Ammon's horn (tissue), 1 donor: Measurements from ENCODE around the gene MRPL46.

Experiments used
- DNase-seq: peaks from one replicate; pipeline ENCODE4 v3.0.0-alpha.2; 2016; ENCODE audit warnings: low spot score

MRPL46 gene

DNA sequence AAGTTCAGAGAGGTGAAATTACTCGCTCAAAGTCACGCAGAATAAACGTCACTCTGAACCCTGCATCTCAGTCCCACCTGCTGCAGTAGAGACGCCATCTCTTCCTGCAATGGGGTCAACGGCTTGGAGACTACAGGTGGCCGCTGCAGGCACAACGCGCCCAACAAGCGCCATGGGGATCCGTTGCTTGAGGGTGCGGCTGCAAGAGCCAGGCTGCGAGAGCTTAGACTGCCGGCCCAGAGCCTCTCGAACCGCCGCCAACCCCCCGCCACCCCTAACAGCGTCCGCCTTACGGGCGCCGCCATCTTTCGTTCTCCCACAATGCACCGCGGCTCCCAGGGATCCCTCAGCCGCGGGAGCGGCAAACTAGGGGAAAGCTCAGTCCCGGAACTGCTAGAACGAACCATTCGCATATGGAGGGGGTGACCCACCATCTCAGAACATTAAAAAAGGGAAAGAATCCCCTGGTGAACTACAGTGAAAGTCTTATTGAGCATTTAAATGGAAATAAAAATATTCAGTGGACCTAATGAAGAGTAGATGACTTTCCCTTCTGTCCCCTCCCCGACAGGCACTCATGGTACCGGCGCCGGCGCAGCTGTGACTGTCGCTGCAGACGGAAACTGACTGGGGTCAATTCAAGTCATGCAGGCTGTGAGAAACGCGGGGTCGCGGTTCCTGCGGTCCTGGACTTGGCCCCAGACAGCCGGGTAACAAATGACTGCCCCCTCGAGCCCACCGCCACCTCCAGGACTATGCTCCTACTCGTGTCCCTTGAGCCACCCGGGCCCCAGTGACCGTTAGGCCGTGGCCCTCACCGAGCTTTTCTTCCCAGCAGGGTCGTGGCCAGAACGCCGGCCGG is at the start of gene MRPL46, which contains the start of gene MRPS11:
Gene MRPL46, minus strand, starts transcription at position 316 of the 862 bp plus-strand sequence. Its CDS starts 11 bp downstream, at position 305.
Gene MRPS11, plus strand, starts transcription at position 636 of the 862 bp plus-strand sequence. Its CDS starts 10 bp downstream, at position 646.
- peak; percentile 90 for DNase-seq

DNA sequence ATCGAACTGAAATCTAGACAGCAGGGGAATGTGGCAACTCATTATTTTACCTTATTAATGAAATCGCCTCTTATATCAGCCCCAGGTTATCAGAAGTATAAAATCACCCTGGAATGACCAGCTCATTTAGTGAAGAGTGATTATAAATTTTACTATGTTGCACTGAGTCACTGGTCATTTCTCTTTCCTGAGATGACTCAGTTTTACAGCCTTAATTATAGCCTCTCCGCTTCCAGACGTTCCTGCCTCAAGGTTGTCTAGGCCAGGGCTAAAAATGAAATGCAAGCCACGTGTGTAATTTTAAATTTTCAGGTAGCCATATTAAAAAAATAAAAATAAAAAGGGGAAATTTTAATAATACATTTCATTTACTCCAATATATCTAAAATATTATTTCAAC is 46.0 kb upstream of the MRPL46 start:
- no peak for DNase-seq

DNA sequence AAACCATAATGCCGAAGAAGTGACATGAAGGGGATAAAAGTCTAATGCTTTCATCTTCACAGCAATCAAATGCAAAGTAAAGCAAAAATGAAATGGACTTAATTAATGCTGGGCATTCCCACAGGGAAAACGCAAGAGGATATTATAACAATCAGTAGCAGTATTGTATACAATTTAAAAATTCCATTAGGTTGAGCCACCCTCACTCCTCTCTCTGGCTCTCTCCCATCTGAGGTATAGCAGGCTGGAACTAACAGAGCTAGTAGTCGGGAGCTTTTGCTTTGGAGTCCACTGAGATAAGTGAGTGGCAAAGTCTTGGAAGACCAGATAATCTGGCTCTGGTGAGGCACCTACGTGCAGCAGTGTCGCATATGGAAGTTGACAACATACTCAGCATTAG is 45.4 kb upstream of the MRPL46 start:
- DNase-seq, result no peak

DNA sequence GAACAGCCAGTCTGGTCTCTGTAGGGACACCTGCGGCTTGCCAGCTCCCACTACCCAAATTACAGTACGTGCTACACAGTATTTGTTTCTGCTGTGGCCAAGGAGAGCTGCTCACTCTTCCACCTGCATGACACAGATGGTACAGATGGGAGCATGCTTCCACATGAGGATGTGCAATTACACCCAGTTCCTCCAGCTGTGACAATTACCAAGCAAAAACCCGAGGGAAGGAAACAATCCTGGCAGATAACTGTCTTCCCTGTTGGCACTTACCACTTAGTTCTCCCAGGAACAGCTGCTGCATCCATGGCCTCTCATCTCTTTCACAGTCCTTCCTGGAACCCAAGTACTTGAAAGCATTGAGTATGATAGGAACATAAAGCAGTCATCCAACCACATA is 44.9 kb upstream of the MRPL46 start:
- DNase-seq, result no peak

DNA sequence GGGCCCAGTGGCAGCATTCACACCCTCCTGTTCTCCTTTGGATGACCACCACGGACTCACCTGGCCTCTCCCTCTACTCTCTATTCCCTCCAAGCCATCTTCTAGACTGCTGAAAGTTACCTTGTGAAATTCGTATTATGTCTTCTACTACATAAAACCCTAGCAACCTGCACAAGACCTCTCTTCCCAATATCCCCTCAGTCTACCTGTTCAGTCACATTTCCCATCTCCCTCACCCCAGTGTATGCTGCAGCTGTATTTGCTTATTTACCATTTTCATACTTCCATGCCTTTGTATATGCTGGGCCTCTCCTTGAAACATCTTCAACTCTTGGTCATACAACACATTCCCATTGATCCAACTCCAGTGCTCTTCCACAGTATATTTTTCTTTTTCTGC is 44.0 kb upstream of the MRPL46 start:
- DNase-seq, result no peak

DNA sequence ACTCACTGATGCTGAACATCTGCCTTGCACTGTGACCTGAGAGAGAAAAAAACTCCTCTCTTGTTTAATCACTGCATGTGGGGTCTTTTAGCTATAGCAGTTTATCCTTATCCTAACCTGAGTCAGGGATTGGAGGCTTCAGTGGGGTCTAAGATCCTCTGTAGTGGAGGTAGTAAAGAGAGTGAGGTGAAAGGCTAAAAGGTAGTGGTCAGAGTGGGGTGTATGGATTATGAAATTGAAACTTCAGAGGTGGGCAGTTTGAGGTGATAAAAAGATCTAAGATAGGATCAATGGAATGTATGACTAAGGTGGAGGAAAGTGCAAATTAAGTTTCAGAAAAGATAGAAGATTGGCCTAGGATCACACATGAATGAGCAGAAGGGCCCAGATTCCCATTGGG is 42.8 kb upstream of the MRPL46 start:
- DNase-seq, result no peak

DNA sequence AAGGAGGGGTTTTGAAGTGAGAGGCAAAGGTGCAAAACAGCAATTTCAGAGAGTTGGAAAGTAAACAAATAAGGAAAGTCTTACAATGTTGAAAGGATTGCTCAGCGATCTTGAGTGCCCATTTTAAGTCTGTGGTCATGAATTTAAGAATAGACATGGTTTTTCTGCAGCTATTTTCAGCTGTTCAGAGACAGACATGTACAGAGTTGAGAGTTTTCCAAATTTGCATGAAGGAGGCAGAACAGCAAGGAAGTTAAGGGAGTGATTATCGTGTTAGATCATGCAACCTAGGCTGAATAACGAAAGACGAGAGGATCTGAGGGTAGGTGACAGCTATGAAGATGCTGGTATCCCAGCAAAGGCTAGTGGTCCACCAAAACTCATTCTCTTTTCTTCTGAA is 42.1 kb upstream of the MRPL46 start:
- DNase-seq, result no peak

DNA sequence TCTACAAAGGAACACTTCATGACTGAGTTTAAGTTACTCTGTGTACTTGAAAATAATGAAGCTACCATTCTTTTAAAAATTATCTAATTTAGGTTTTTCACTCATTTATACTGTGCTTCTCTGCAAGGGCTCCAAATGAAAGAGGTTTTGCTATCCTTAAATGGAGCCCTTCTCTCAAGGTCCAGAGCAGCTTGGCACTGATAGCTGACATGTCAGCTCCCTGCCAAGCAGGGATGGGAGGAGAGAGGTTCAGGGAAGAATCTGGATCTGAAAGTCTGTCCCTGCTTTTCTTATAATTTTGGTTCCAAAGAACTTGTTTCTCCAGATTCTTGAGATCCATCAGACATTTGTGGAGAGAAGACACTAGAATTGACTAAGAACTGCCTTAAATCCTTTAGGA is 39.4 kb upstream of the MRPL46 start:
- no peak for DNase-seq

DNA sequence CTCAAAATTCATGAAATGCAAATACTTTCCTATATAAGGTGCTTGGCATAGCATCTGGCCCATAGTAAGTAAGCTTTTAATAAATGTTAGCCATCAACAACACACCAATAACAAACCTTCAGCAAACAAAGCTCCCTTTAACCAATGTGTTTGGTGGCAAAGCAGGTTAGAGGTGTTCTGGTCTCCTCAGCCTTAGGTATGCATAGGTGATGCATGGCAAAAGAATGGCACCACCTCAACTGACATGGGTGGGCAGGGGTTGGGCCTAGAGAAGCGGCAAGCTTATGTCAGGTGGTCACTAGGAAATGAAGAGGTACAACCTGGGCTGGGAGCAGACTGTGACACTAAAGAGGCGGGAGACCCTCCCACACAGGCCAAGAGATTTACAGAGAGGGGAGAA is 38.5 kb upstream of the MRPL46 start:
- no peak for DNase-seq

DNA sequence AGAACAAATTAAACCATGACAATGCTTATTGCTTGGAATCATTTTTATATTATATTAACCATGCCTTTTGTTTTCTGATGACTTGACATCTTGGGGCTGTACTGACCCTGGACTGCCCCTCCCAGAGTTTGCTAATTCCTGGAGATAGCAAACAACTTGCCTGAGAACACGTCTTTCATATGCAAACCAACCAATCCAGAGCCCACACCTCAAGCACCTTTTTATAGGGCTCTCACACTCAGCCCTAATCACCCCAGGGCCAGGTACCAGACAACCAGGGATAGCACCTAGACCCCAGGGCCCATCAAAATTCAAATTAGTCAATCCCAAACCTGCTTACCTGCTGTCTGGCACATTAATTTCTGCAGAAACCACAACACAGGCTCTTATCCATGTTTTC is 37.3 kb upstream of the MRPL46 start:
- DNase-seq, result no peak

DNA sequence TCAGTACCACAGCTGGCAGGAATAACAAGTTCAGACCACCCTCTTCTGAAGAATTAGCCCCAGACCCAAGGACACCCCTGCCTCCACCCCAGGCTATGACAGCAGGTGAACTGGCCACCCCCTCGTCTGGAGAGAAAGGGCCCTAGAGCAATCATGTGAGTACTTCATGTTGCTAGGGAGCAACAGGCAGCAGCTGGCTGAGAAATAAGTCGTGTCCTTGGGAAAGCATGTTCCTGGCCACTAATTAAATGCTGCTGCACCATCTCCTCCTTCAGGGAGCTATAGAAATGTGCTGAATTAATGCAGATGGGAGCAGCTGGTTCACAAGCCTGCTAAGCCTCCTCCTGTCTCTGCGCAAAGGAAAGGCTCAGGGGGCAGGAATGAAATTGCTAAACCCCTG is 31.8 kb upstream of the MRPL46 start:
- DNase-seq, result no peak

DNA sequence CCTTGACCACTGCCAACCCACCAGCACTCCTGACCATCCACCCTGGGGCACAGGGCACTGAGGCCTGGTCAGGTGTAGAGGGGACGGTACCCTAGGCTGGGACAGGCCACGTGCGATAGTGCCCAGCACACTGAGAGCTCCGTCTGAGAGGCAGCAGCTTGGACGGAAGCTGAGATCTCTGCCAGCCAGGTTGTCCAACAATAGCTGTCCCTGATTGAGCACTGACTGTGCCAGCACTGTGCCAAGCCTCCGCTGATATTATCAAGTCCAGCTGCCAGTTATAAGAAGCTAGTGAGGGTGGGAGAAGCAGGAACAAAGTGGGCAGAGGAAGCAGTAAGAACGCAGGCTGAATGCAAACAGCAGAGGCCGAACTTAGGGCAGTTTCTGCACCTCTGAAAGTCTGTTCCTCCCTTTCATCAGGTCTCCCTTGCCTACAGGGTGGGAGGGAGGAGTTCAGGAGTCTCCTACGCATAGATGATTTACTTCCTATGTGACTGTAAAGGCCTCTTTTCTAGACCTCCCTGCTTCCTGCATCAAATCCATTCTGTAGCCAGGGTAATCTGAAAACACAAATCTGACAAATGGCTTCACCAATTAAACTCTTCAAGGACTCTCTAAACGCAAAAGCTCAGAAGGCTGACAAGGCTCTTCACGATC is 30.0 kb upstream of the MRPL46 start:
- no peak for DNase-seq

DNA sequence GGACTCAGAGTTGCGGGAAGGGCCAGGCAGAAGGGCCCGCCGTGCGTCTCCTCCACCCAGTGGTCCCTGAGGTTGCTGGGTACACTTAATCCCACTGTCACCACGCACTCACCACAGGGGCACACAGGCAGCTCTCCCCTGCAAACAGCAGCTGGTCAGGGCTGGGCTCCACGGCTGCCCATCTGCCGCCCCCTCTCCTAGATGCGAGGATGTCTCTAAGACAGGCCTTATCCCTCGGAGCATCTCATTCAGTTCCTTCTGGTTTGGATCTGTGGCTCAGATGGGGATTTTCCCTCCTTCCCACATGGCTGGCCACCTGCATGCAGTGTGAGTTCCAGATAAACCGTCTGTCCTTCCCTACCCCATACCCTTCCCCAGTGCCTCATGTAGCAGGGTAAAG is 26.7 kb upstream of the MRPL46 start:
- no peak for DNase-seq

DNA sequence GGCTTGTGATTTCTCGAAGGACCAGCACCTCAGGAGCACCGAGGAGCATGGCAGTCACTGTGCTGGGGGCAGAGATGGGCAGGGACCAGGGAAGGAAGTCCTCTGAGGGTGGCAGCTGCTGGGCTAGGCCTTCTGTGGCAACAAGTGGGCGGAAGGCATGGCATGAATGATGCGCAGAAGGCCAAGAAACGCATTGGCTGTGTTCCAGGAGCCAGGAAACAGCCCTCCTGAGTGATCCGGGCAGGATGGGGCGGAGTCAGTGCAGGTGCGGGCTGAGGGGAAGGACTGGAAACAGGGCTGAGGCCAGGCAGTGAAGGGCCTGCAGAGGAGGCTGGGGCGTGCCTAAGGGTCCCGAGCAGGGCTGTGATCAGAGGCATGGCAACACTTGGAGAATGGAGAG is 24.0 kb upstream of the MRPL46 start:
- no peak for DNase-seq

DNA sequence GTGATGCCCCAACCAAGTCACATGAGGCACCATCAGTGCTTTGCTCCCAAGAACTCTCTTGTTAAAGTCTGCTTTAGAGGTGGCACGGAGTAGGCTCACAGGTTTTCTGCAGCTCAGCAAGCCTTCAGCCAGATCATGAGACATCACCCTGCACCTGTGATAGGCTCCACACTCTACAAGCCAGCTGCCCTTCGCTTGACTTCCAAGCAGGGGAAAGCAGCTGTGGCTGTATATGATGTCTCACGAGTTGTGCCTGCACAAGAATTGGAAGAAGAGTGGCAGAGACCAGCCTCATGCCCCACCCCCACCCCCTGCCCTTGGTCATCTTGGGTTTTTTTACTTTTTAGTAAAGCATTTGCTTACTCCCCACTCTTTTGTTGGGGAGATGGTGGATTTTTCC is 22.8 kb upstream of the MRPL46 start:
- no peak for DNase-seq

DNA sequence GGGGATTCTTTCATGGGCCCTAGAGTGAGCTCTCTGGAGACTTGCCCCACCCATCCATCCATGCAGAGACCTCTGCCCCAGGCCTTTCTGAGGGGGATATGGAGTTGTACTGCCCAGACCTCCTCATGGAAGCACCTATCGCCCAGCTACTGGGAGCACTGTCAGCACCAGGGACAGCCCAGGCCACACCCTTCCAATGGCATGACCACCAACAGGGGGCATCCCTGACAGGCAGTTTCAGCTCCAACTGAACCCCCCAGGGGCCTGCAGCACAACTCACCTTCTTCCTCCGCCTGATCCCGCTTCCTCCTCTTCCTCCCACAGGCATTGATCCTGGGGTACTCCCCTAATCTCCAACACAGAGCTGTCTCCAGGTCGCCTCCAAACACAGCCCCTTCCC is 22.1 kb upstream of the MRPL46 start:
- DNase-seq, result no peak

DNA sequence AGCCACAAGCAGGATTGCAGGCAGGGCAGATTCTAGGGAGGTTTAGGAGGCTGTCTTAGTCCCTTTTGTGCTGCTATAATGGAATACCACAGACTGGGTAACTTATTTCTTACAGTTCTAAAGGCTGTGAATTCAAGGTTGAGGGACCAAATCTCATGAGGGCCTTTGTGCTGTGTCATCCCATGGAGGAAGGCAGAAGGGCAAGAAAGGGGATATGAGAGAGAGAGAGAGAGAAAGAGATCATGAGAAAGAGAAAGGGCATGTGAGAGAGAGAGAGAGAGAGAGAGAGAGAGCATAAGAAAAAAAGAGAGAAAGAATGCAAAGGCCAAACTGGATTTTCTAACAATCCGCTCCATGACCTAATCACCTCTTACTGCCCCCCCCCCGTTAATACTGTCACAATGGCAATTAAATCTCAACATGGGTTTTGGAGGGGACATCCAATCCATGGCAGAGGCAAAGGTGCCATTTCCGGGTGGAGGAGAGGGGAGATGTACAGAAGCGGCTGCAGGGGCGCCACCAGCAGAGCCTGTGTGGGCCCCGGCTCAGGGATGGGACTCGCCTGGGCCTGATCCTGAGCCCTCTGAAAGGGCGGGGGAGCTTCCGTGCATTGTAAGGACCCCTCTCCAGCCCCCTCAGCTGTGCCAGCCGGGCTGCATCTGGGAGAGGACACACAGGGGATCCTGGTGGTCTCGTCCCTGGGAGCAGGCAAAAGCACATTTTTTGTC is 20.8 kb upstream of the MRPL46 start:
- DNase-seq, result no peak

DNA sequence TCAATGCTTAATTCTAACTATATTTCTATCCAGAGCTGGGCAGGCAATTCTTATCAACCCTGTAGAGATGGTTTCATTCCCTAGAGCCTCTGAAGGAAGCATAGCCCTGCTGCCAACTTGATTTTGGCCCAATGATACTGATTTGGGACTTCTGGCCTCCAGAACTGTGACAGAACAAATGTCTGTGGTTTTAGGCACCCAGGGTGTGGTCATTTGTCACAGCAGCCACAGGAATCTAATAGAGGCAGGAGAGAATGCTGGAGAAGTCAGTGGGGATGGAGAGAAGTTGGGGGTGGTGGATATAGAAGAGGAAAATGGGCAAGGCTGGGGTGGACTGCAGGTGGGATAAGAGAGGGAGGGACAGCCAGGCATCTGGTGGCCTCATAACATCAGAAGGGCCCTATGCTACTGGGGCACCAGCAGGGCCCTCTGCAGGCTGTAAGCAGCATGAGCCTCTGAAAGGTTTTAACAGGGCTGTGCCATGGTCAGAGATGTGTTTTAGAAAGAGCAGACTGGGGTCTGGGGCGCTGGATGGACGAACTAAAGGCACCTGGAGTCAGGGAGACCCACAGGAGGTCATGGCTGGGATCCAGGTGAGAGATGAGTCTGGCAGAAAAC is 20.1 kb upstream of the MRPL46 start:
- no peak for DNase-seq

DNA sequence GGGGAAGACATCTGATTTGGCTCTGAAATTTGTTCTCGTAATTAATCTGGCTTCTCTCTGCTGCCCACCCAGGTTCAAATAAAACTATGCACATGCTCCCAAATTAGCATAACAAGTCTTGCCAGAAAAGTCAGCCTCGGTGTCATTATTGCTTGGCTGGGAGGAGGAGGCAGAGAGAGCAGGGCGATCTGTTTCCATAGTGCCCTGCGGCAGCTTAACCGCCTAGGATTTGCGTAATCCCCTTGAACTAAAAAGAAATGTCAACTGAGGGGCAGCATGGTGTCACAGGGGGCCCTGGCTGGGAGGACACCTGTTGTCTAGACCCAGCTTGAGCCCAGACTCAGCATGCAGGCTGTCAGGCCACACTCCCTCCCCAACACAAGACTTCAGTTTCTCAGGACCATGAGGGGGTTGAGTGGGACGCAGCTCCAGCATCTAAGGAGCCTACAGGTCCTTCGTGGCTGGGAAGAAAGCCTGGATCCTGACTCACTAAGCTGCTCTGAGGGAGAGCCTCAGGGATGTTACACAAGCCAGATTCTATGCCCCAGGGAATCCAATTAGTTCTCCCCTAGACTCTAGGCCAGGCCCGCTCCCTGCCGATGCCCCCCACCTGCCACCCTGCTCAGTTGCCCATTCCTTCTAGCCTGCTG is 17.6 kb upstream of the MRPL46 start:
- DNase-seq, result no peak

DNA sequence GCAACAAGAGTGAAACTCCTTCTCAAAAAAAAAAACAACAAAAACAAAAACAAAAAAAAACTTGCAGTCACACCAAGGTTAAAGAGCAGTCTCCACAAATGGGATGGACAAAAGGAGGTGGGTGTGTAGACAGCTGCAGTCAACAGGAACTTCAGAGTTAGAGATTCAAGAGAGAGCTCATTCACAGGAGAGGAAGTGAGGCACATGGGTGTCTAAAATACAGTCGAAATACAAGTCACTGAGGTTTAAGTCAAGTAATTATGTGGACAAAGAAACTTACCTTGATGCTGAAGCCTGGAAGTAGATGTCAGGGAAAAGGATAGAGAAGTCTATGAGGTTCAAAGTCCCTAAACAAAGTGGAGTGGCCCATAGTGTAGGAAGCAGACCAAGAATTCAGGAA is 15.1 kb upstream of the MRPL46 start:
- DNase-seq, result no peak

DNA sequence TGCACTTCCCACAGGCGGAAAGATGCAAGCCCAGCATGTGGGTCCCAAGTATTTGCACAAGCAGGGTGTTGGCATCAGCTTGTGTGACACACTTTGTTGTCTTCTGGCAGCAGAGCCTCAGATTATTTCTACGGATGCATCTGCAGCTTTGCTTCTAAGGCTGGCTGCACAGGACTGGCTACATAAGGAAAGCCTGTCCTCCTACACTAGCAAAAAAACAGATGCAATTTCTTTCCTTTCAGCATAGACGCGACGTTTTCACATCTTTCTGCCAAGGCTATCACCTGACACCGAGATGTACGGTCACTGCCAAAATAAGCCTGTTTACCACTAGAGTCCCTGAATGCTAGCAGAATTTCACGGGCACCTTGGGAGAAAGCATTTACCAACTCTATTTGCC is 13.8 kb upstream of the MRPL46 start:
- peak; percentile 43 for DNase-seq

DNA sequence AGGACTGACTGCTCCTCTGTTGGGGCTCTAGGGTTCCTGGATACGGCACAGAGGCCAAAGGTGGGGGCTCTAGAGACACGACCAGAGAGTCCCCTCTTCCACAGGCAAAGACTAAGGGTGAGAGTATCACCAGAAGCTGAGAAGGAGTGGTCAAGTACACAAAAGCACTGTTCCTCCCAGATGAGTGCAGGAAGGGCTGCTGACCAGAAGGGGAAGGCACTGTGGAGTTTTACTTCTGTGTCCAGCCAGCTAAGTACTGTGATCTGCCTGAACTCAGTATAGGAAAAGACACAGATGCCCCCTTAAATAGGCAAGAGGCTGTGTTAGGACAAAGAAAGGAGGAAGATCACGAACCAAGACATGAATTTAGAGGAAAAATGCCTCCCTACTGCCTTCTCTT is 12.0 kb upstream of the MRPL46 start:
- DNase-seq, result no peak
